Left renal pelvis (tissue), 4 donors: ENCODE measurements around the gene FHDC1. TPM values are rescaled to one million over a fixed set of nuclear protein-coding genes. Genes with fewer than 3 reads are reported as not detected.

Experiments used
- DNase-seq, 4 donors: peaks; one replicate each; pipeline ENCODE4 v3.0.0-alpha.2; 2013; ENCODE audit warnings: low read depth in 4 of 4, low spot score in 3 of 4
- polyA plus RNA-seq, 4 donors: library from polyadenylated mRNA; unstranded; fragments of 120-200 nt; gene quantifications; one replicate each; pipeline ENCODE4 v1.2.1, GENCODE V29; 2013; ENCODE audit not compliant: insufficient read length in 4 of 4

FHDC1 gene
- polyA plus RNA-seq, 4 donors, result 4.2 to 8.1 (median 4.9) TPM

GRCh38 chr4:152957437-152958171, 21.5 kb downstream of the FHDC1 start:
- no peak for DNase-seq

GRCh38 chr4:152959080-152959479, 23.0 kb downstream of the FHDC1 start:
- no peak for DNase-seq

- no peak for DNase-seq
These were observed 24.0 kb downstream of the FHDC1 start for GRCh38 chr4:152960082-152960481.

GRCh38 chr4:152961014-152961772, 25.1 kb downstream of the FHDC1 start:
- no peak for DNase-seq

GRCh38 chr4:152961773-152962115, 25.6 kb downstream of the FHDC1 start:
- DNase-seq, result no peak

- DNase-seq, result no peak
These were observed 26.0 kb downstream of the FHDC1 start for GRCh38 chr4:152962150-152962549.

- DNase-seq, result no peak
These were observed 28.2 kb downstream of the FHDC1 start for GRCh38 chr4:152964335-152964734.

- no peak for DNase-seq
These were observed 29.5 kb downstream of the FHDC1 start for GRCh38 chr4:152965611-152966010.

- no peak for DNase-seq
These were observed 31.8 kb downstream of the FHDC1 start for GRCh38 chr4:152967907-152968306.

- no peak for DNase-seq
These were observed 32.8 kb downstream of the FHDC1 start for GRCh38 chr4:152968806-152969394.

GRCh38 chr4:152970102-152970820, 34.1 kb downstream of the FHDC1 start:
- DNase-seq, result no peak

- DNase-seq, result no peak
These were observed 34.9 kb downstream of the FHDC1 start for GRCh38 chr4:152971053-152971452.

- DNase-seq, result no peak
These were observed 36.9 kb downstream of the FHDC1 start for GRCh38 chr4:152972821-152973628.

GRCh38 chr4:152973629-152974467, 37.7 kb downstream of the FHDC1 start:
- DNase-seq, result no peak

- no peak for DNase-seq
These were observed 38.6 kb downstream of the FHDC1 start for GRCh38 chr4:152974468-152975379.

- no peak for DNase-seq
These were observed 39.5 kb downstream of the FHDC1 start for GRCh38 chr4:152975380-152976211.

- DNase-seq, result no peak
These were observed 40.2 kb downstream of the FHDC1 start for GRCh38 chr4:152976212-152976761.
